ENCODE data around the gene MAEA.

GRCh38 chr4:1290165-1290977 is 680 bp downstream of the MAEA start:
- TF ChIP-seq, protein P1, sequence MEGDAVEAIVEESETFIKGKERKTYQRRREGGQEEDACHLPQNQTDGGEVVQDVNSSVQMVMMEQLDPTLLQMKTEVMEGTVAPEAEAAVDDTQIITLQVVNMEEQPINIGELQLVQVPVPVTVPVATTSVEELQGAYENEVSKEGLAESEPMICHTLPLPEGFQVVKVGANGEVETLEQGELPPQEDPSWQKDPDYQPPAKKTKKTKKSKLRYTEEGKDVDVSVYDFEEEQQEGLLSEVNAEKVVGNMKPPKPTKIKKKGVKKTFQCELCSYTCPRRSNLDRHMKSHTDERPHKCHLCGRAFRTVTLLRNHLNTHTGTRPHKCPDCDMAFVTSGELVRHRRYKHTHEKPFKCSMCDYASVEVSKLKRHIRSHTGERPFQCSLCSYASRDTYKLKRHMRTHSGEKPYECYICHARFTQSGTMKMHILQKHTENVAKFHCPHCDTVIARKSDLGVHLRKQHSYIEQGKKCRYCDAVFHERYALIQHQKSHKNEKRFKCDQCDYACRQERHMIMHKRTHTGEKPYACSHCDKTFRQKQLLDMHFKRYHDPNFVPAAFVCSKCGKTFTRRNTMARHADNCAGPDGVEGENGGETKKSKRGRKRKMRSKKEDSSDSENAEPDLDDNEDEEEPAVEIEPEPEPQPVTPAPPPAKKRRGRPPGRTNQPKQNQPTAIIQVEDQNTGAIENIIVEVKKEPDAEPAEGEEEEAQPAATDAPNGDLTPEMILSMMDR (IDR thresholded peaks at IDR 0.05; ENCODE audit: low read depth, low read length) = no peak
- TF ChIP-seq POLR2A (IDR thresholded peaks at IDR 0.05; ENCODE audit: extremely low read depth, insufficient read length) = no peak
- no peak for TF ChIP-seq MAX (IDR thresholded peaks at IDR 0.05; ENCODE audit: low read depth, low read length)
- no peak for TF ChIP-seq MYC (IDR thresholded peaks at IDR 0.05; ENCODE audit: low read depth, low read length)

Measured in NB4 (cell line).